H9 (cell line): ENCODE results near the gene TMEM233. TPM values are rescaled to one million over a fixed set of nuclear protein-coding genes. Genes with fewer than 3 reads are reported as not detected.

Source experiments
- DNase-seq: peaks from one replicate; pipeline ENCODE4 v3.0.0-alpha.2; 2017
- H2AFZ ChIP-seq: one replicate; pipeline ENCODE4 v1.6.1; 2013; ENCODE audit warnings: mild to moderate bottlenecking, low read length, control low read depth, moderate library complexity
- H2AK5ac ChIP-seq: 2 replicates; pipeline ENCODE4 v1.6.1; 2013; ENCODE audit warnings: low read length, control low read depth, mixed read lengths; ENCODE audit not compliant: insufficient read length
- H2BK120ac ChIP-seq: one replicate; pipeline ENCODE4 v1.6.1; 2013; ENCODE audit warnings: low read depth, mild to moderate bottlenecking, low read length, control low read depth, inconsistent platforms; ENCODE audit not compliant: poor library complexity, severe bottlenecking
- H2BK12ac ChIP-seq: 2 replicates; pipeline ENCODE4 v1.6.1; 2013; ENCODE audit warnings: low read length, control low read depth, mixed read lengths, low read depth; ENCODE audit not compliant: insufficient read length
- H2BK15ac ChIP-seq: 2 replicates; pipeline ENCODE4 v1.6.1; 2013; ENCODE audit warnings: low read depth, low read length, control low read depth
- H2BK20ac ChIP-seq: one replicate; pipeline ENCODE4 v1.6.1; 2013; ENCODE audit warnings: low read depth, mild to moderate bottlenecking, low read length, control low read depth, inconsistent platforms; ENCODE audit not compliant: poor library complexity, severe bottlenecking
- H2BK5ac ChIP-seq: 2 replicates; pipeline ENCODE4 v1.6.1; 2013; ENCODE audit warnings: low read length, control low read depth, mixed read lengths; ENCODE audit not compliant: insufficient read length
- H3K14ac ChIP-seq: 2 replicates; pipeline ENCODE4 v1.6.1; 2013; ENCODE audit warnings: low read length, control low read depth; ENCODE audit not compliant: insufficient read depth
- H3K18ac ChIP-seq: 2 replicates; pipeline ENCODE4 v1.6.1; 2013; ENCODE audit warnings: low read depth, mild to moderate bottlenecking, mixed read lengths, low read length, control low read depth; ENCODE audit not compliant: insufficient read length
- H3K23ac ChIP-seq: 2 replicates; pipeline ENCODE4 v1.6.1; 2013; ENCODE audit warnings: low read length, control low read depth, mixed read lengths, low read depth; ENCODE audit not compliant: insufficient read length
- H3K23me2 ChIP-seq: 2 replicates; pipeline ENCODE4 v1.6.1; 2013; ENCODE audit warnings: low read depth, mild to moderate bottlenecking, mixed read lengths, low read length, control low read depth; ENCODE audit not compliant: insufficient read length, poor library complexity, severe bottlenecking
- H3K27ac ChIP-seq: 2 replicates; pipeline ENCODE4 v1.5.1; 2013; ENCODE audit warnings: low read length, control low read depth, mixed read lengths, low read depth; ENCODE audit not compliant: insufficient read length
- H3K27me3 ChIP-seq: 2 replicates; pipeline ENCODE4 v1.6.1; 2013; ENCODE audit warnings: low read length, control low read depth, inconsistent platforms; ENCODE audit not compliant: insufficient read depth
- H3K4ac ChIP-seq: 2 replicates; pipeline ENCODE4 v1.6.1; 2013; ENCODE audit warnings: low read depth, mild to moderate bottlenecking, control low read depth, inconsistent platforms, low read length, moderate library complexity
- H3K4me1 ChIP-seq: 2 replicates; pipeline ENCODE4 v1.6.1; 2013; ENCODE audit warnings: low read length, control low read depth, inconsistent platforms; ENCODE audit not compliant: insufficient read depth
- H3K4me2 ChIP-seq: 2 replicates; pipeline ENCODE4 v1.6.1; 2013; ENCODE audit warnings: low read length, control low read depth, mixed read lengths; ENCODE audit not compliant: insufficient read length, insufficient read depth
- H3K56ac ChIP-seq: 2 replicates; pipeline ENCODE4 v1.6.1; 2013; ENCODE audit warnings: low read depth, mild to moderate bottlenecking, mixed read lengths, low read length, control low read depth; ENCODE audit not compliant: insufficient read length
- H3K79me1 ChIP-seq: 2 replicates; pipeline ENCODE4 v1.6.1; 2013; ENCODE audit warnings: low read depth, mild to moderate bottlenecking, moderate library complexity, low read length, control low read depth, inconsistent platforms; ENCODE audit not compliant: insufficient read depth, poor library complexity, severe bottlenecking
- H3K79me2 ChIP-seq: 2 replicates; pipeline ENCODE4 v1.6.1; 2013; ENCODE audit warnings: low read length, control low read depth, inconsistent platforms; ENCODE audit not compliant: insufficient read depth
- H3K9ac ChIP-seq: 2 replicates; pipeline ENCODE4 v1.6.1; 2013; ENCODE audit warnings: low read length, control low read depth, mixed read lengths; ENCODE audit not compliant: insufficient read length; ENCODE audit errors: extremely low read depth
- H3K9me3 ChIP-seq: one replicate; pipeline ENCODE4 v1.6.1; 2013; ENCODE audit warnings: low read depth, low read length, inconsistent platforms; ENCODE audit not compliant: control insufficient read depth
- H3T11ph ChIP-seq: one replicate; pipeline ENCODE4 v1.6.1; 2013; ENCODE audit warnings: mild to moderate bottlenecking, low read length, control low read depth, inconsistent platforms
- H4K20me1 ChIP-seq: one replicate; pipeline ENCODE4 v1.6.1; 2013; ENCODE audit not compliant: control insufficient read depth, insufficient read length, insufficient read depth
- H4K5ac ChIP-seq: 2 replicates; pipeline ENCODE4 v1.6.1; 2013; ENCODE audit warnings: low read depth, mild to moderate bottlenecking, mixed read lengths, low read length, control low read depth; ENCODE audit not compliant: insufficient read length
- H4K8ac ChIP-seq: replicated peaks from 2 replicates; pipeline ENCODE4 v1.6.1; 2013; ENCODE audit warnings: low read length, control low read depth, mixed read lengths, low read depth; ENCODE audit not compliant: insufficient read length
- H4K91ac ChIP-seq: 2 replicates; pipeline ENCODE4 v1.6.1; 2013; ENCODE audit warnings: low read depth, mild to moderate bottlenecking, moderate library complexity, mixed read lengths, low read length, control low read depth; ENCODE audit not compliant: insufficient read length
- H3K27ac Mint-ChIP-seq, 3 experiments: 2 replicates in 2 of 3; 3 replicates in 1 of 3; pipeline ENCODE4 v1.8.0; 2020 to 2021; ENCODE audit warnings: mixed read lengths in 3 of 3, mild to moderate bottlenecking in 1 of 3, moderate library complexity in 1 of 3
- H3K27me3 Mint-ChIP-seq: 2 replicates; pipeline ENCODE4 v1.8.0; 2021; ENCODE audit warnings: low read depth, mild to moderate bottlenecking, moderate library complexity, mixed read lengths
- H3K36me3 Mint-ChIP-seq, 3 experiments: 2 replicates in 2 of 3; 3 replicates in 1 of 3; pipeline ENCODE4 v1.8.0; 2020 to 2021; ENCODE audit warnings: low read depth in 3 of 3, mixed read lengths in 3 of 3; ENCODE audit not compliant: insufficient read depth in 1 of 3
- H3K4me1 Mint-ChIP-seq, 2 experiments: 2 replicates each; pipeline ENCODE4 v1.8.0; 2020; ENCODE audit warnings: mixed read lengths in 2 of 2
- H3K4me3 Mint-ChIP-seq, 2 experiments: 2 replicates in 1 of 2; 3 replicates in 1 of 2; pipeline ENCODE4 v1.8.0; 2020 to 2021; ENCODE audit warnings: mild to moderate bottlenecking in 2 of 2, mixed read lengths in 2 of 2, moderate library complexity in 1 of 2
- H3K9me3 Mint-ChIP-seq, 2 experiments: 2 replicates in 1 of 2; 3 replicates in 1 of 2; pipeline ENCODE4 v1.8.0; 2020; ENCODE audit warnings: mild to moderate bottlenecking in 2 of 2, mixed read lengths in 2 of 2, moderate library complexity in 1 of 2
- WGBS: extraction: QIAGEN DNeasy Blood & Tissue Kit; methylation state at CpG from one replicate; pipeline ENCODE4 v1.1.7; 2013; ENCODE audit warnings: missing lambda C conversion rate, low lambda C conversion rate, mixed read lengths; ENCODE audit not compliant: insufficient read length; ENCODE audit errors: extremely low coverage; 5-methylcytosine and 5-hydroxymethylcytosine counted together
- total RNA-seq: library from RNA; stranded (reverse); gene quantifications from 2 replicates; pipeline ENCODE4 v1.2.1, GENCODE V29; 2021
- TF ChIP-seq, protein P1 (sequence below): fragments of 200-600 bp; sonication (generic); conservative IDR thresholded peaks from 3 replicates; pipeline ENCODE4 v1.8.0; 2021; ENCODE audit warnings: antibody characterized with exemption, mild to moderate bottlenecking

TMEM233 gene
- total RNA-seq, 1 experiment from 2014 or later, result not detected

DNA sequence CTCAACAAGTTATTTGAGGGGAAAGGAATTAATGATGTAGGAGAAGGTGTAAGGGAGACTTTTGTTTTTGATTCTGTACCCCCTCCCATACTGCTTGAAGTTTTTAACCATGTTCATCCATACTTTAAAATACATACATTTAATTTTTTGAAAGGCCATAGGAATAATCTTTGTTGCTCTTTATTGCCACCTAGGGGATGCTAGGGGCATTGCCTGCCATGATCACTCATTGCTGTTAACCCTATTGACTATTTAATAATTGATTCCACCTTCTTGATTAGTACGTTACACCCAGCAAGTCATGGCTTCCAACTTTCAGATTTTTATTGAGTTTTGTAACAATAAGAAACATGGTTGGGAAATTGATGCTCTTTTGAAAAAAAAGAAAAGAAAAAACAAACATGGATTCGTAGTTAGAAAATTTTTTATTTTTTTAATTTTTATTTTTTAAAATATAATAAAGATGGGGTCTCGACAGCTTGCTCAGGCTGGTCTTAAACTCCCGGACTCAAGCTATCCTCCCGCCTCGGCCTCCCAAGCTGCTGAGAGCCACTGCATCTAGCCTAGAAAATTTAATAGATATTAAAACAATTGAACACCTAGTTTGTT lies 65.8 kb downstream of the TMEM233 start:
- Mint-ChIP-seq H3K36me3 (no peaks in the 10 kb centered on the region; a peak in 1 of 7 replicates), H3K9me3 (peaks cover 1 to 2% of the 10 kb centered on the region in 2 experiments; a peak in 4 of 5 replicates), H3K27me3 (peaks cover 18% of the 10 kb centered on the region), H3K4me1 (no peaks in the 10 kb centered on the region), H3K4me3 (no peak overlapping the region), H3K27ac (no peak overlapping the region)
- Histone ChIP-seq H4K8ac (no peak overlapping the region), H3K23ac (no peak overlapping the region), H3K9ac (no peak overlapping the region), H3K18ac (no peak overlapping the region), H3K56ac (no peak overlapping the region), H2BK120ac (no peak overlapping the region), H3K4ac (no peak overlapping the region), H3K27ac (no peak overlapping the region), H2AFZ (no peak overlapping the region), H3K79me1 (no peaks in the 10 kb centered on the region), H3K23me2 (no peaks in the 10 kb centered on the region), H4K5ac (no peak overlapping the region), H3K4me1 (no peaks in the 10 kb centered on the region), H3K14ac (no peak overlapping the region), H2BK12ac (no peak overlapping the region), H4K20me1 (no peaks in the 10 kb centered on the region), H3K79me2 (no peaks in the 10 kb centered on the region), H3K4me2 (no peak overlapping the region), H4K91ac (no peak overlapping the region), H3T11ph (no peak overlapping the region), H2BK20ac (no peak overlapping the region), H2AK5ac (no peak overlapping the region), H2BK15ac (no peak overlapping the region), H3K9me3 (no peaks in the 10 kb centered on the region), H2BK5ac (no peak overlapping the region), H3K27me3 (no peaks in the 10 kb centered on the region)
- TF ChIP-seq, protein P1, sequence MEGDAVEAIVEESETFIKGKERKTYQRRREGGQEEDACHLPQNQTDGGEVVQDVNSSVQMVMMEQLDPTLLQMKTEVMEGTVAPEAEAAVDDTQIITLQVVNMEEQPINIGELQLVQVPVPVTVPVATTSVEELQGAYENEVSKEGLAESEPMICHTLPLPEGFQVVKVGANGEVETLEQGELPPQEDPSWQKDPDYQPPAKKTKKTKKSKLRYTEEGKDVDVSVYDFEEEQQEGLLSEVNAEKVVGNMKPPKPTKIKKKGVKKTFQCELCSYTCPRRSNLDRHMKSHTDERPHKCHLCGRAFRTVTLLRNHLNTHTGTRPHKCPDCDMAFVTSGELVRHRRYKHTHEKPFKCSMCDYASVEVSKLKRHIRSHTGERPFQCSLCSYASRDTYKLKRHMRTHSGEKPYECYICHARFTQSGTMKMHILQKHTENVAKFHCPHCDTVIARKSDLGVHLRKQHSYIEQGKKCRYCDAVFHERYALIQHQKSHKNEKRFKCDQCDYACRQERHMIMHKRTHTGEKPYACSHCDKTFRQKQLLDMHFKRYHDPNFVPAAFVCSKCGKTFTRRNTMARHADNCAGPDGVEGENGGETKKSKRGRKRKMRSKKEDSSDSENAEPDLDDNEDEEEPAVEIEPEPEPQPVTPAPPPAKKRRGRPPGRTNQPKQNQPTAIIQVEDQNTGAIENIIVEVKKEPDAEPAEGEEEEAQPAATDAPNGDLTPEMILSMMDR, result peak; percentile 90
- 100% methylated on average over 1 of the region's 6 CpGs for WGBS
- no peak for DNase-seq
